Neutrophil (primary cell): ENCODE measurements around the gene CWC22.
"Not testable (repeated sequence)": the region's sequence is repeated elsewhere in the genome, so short reads cannot be mapped to it uniquely, and the experiment has no call there.

Experiments used
- H3K27ac ChIP-seq: fragments of 200-600 bp; sonication (generic); 2 replicates; pipeline ENCODE4 v1.5.1; 2016; ENCODE audit warnings: mild to moderate bottlenecking, moderate library complexity
- H3K27me3 ChIP-seq: fragments of 200-600 bp; sonication (generic); 2 replicates; pipeline ENCODE4 v1.6.0; 2016; ENCODE audit warnings: mild to moderate bottlenecking
- H3K36me3 ChIP-seq: fragments of 200-600 bp; sonication (generic); 2 replicates; pipeline ENCODE4 v1.5.1; 2017
- H3K4me1 ChIP-seq, 2 experiments: fragments of 200-600 bp in 1 of 2; sonication (generic) in 1 of 2; 1 replicate in 1 of 2; 2 replicates in 1 of 2; pipeline versions ENCODE4 v1.5.1 to v1.6.1; 2013 to 2016; ENCODE audit warnings: low read depth in 1 of 2, low read length in 1 of 2, mild to moderate bottlenecking in 1 of 2, moderate library complexity in 1 of 2; ENCODE audit not compliant: control insufficient read depth in 1 of 2, insufficient read depth in 1 of 2
- H3K4me3 ChIP-seq, 2 experiments: fragments of 200-600 bp in 1 of 2; sonication (generic) in 1 of 2; 1 replicate in 1 of 2; 2 replicates in 1 of 2; pipeline ENCODE4 v1.5.1; 2013 to 2016; ENCODE audit warnings: low read depth in 1 of 2, low read length in 1 of 2, mild to moderate bottlenecking in 1 of 2, moderate library complexity in 1 of 2
- H3K9me3 ChIP-seq: fragments of 200-600 bp; sonication (generic); 2 replicates; pipeline ENCODE4 v1.5.1; 2016
- CTCF ChIP-seq: fragments of 200-600 bp; sonication (generic); IDR thresholded peaks from 2 replicates; pipeline ENCODE4 v1.5.1; 2016; ENCODE audit warnings: antibody characterized with exemption

CWC22 gene

DNA sequence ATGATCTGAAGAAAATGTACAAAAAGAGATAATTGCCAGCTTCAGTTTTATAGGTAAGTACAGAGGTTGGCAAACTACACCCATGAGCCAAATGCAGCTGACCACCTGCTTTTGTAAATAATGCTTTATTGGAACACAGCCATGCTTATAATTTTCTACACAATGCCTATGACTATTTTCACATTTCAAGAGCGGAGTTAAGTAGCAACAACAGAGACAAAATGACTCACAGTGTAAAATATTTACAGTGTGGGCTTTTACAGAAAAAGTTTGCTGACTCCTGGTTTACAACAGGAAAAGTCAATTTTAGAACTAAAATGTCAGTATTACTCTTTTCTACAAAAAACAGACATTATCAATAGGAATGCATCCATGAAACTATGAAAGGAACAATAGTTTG, 26.0 kb downstream of the CWC22 start:
- Histone ChIP-seq H3K9me3 (no peaks in the 10 kb centered on the region), H3K4me1 (peaks cover 0 to 11% of the 10 kb centered on the region in 2 experiments), H3K4me3 (no peak overlapping the region), H3K36me3 (peaks cover 73% of the 10 kb centered on the region), H3K27me3 (no peaks in the 10 kb centered on the region), H3K27ac (no peak overlapping the region)
- no peak for TF ChIP-seq CTCF

GRCh38 chr2:179974761-179975160, 32.3 kb downstream of the CWC22 start:
- peaks cover 78% of the 10 kb centered on the region for H3K36me3 ChIP-seq
- no peaks in the 10 kb centered on the region for H3K4me1 ChIP-seq
- H3K27me3 ChIP-seq, result no peaks in the 10 kb centered on the region

GRCh38 chr2:179966778-179967394, 40.2 kb downstream of the CWC22 start:
- no peak overlapping the region for H3K27ac ChIP-seq
- no peak for TF ChIP-seq CTCF
- H3K27me3 ChIP-seq, result no peaks in the 10 kb centered on the region
- H3K9me3 ChIP-seq, result no peaks in the 10 kb centered on the region
- H3K4me1 ChIP-seq, result no peaks in the 10 kb centered on the region
- peaks cover 74% of the 10 kb centered on the region for H3K36me3 ChIP-seq
- no peak overlapping the region for H3K4me3 ChIP-seq

More at GRCh38 chr2:179974761-179975160, 32.3 kb downstream of the CWC22 start:
- Histone ChIP-seq H3K9me3 (no peaks in the 10 kb centered on the region), H3K27ac (no peak overlapping the region), H3K4me3 (no peak overlapping the region)
- TF ChIP-seq CTCF, result no peak

GRCh38 chr2:179965291-179966258, 41.5 kb downstream of the CWC22 start:
- Histone ChIP-seq H3K27me3 (no peaks in the 10 kb centered on the region), H3K4me3 (no peak overlapping the region), H3K36me3 (peaks cover 68% of the 10 kb centered on the region), H3K27ac (no peak overlapping the region), H3K9me3 (no peaks in the 10 kb centered on the region), H3K4me1 (no peaks in the 10 kb centered on the region)
- TF ChIP-seq CTCF, result no peak

DNA sequence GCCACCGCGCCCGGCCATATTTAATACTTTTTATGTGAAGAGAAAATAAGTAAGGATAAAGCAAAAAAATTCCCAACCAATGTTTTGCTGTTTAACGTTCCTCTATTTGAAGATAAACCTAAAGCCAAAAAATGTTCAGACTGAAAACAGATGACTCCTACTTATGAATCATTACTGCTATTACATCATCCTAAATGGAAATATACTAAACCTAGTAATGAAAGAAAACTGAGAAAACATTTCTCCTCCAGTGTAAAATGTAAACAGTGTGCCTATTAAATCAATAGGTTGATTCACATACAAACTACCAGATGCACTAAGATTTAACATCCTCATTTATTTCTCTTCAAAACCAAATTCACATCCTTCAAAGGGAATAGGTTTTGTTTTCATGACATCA, 43.5 kb downstream of the CWC22 start:
- H3K27me3 ChIP-seq, result no peaks in the 10 kb centered on the region
- no peaks in the 10 kb centered on the region for H3K4me1 ChIP-seq
- H3K9me3 ChIP-seq, result no peaks in the 10 kb centered on the region
- no peak overlapping the region for H3K4me3 ChIP-seq
- H3K36me3 ChIP-seq, result peaks cover 72% of the 10 kb centered on the region
- no peak overlapping the region for H3K27ac ChIP-seq
- TF ChIP-seq CTCF, result no peak

DNA sequence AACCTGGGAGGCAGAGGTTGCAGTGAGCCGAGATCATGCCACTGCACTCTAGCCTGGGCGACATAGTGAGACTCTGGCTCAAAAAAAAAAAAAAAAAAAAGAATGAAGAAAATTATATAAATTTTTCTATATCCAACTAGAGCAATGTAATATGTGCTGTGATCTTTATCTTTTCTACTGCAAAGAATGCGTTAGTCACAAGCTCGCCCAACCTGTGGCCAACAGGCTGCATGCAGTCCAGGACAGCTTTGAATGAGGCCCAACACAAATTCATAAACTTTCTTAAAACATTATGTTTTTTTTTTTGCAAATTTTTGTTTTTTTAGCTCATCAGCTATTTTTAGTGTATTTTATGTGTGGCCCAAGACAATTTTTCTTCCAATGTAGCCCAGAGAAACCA, 48.8 kb downstream of the CWC22 start:
- not testable (repeated sequence) for H3K4me1 ChIP-seq
- H3K36me3 ChIP-seq, result peaks cover 72% of the 10 kb centered on the region

More for the DNA sequence above, 48.8 kb downstream of the CWC22 start:
- not testable (repeated sequence) for H3K27ac ChIP-seq, H3K27me3 ChIP-seq, H3K4me3 ChIP-seq, H3K9me3 ChIP-seq
